H1 (cell line): Measurements from ENCODE around the gene TNFRSF18. TPM values are rescaled to one million over a fixed set of nuclear protein-coding genes. Genes with fewer than 3 reads are reported as not detected.

ENCODE experiments used
- CTCF ChIA-PET: fragments of 300-600 bp; sonication (Branson Sonifier 250); formaldehyde crosslinking; loops from one replicate; lab custom pipeline; 2021; ENCODE audit not compliant: partially characterized antibody; lab: Charles Lee
- POLR2A ChIA-PET: fragments of 300-600 bp; sonication (Branson Sonifier 250); formaldehyde crosslinking; loops from one replicate; lab custom pipeline; 2021; ENCODE audit warnings: inconsistent platforms; ENCODE audit not compliant: partially characterized antibody; lab: Charles Lee
- DNase-seq, 2 experiments: peaks; one replicate each; pipeline versions ENCODE4 v3.0.0 to v3.0.0-alpha.2; 2010 to 2022; ENCODE audit warnings: low spot score in 2 of 2, low read depth in 1 of 2, mixed read lengths in 1 of 2
- FAIRE-seq: peaks from 2 replicates; lab custom pipeline; 2011; peaks lifted over from hg19 to GRCh38; lab: Jason Lieb, UNC
- H2AFZ ChIP-seq: 2 replicates; pipeline ENCODE4 v1.8.1; 2012; ENCODE audit warnings: low read length, inconsistent platforms
- H2AK5ac ChIP-seq: 2 replicates; pipeline ENCODE4 v1.6.1; 2013; ENCODE audit warnings: low read depth, low read length
- H2BK120ac ChIP-seq: replicated peaks from 2 replicates; pipeline ENCODE3; 2013; ENCODE audit warnings: low read depth, low read length, inconsistent platforms
- H2BK12ac ChIP-seq: 2 replicates; pipeline ENCODE4 v1.6.1; 2013; ENCODE audit warnings: low read depth, low read length
- H2BK15ac ChIP-seq: 2 replicates; pipeline ENCODE4 v1.6.1; 2013; ENCODE audit warnings: low read length
- H2BK20ac ChIP-seq: 2 replicates; pipeline ENCODE4 v1.6.1; 2013; ENCODE audit warnings: low read length
- H2BK5ac ChIP-seq: 2 replicates; pipeline ENCODE4 v1.6.1; 2013; ENCODE audit warnings: low read depth, low read length
- H3K14ac ChIP-seq: 2 replicates; pipeline ENCODE4 v1.6.1; 2013; ENCODE audit warnings: inconsistent platforms; ENCODE audit not compliant: insufficient read length
- H3K18ac ChIP-seq: 2 replicates; pipeline ENCODE4 v1.6.1; 2013; ENCODE audit warnings: low read length; ENCODE audit errors: extremely low read depth
- H3K23ac ChIP-seq: 2 replicates; pipeline ENCODE4 v1.6.1; 2013; ENCODE audit warnings: inconsistent platforms; ENCODE audit not compliant: insufficient read length
- H3K23me2 ChIP-seq: 2 replicates; pipeline ENCODE4 v1.6.1; 2013; ENCODE audit warnings: low read depth, low read length
- H3K27ac ChIP-seq: 2 replicates; pipeline ENCODE4 v1.6.1; 2011; ENCODE audit warnings: low read depth, low read length, inconsistent platforms
- H3K27me3 ChIP-seq, 4 experiments: replicated peaks in 1 of 4; 1 replicate in 1 of 4; 2 replicates in 3 of 4; pipeline versions ENCODE4 v1.6.1 to v1.8.1; 2011 to 2013; ENCODE audit warnings: low read length in 3 of 4, mild to moderate bottlenecking in 3 of 4, inconsistent platforms in 2 of 4, mixed read lengths in 2 of 4, moderate library complexity in 1 of 4; ENCODE audit not compliant: control insufficient read depth in 3 of 4, insufficient read depth in 3 of 4; ENCODE audit errors: extremely low read depth in 1 of 4
- H3K36me3 ChIP-seq, 4 experiments: 2 replicates each; pipeline versions ENCODE4 v1.6.1 to v1.8.1; 2011 to 2013; ENCODE audit warnings: mild to moderate bottlenecking in 4 of 4, low read length in 3 of 4, moderate library complexity in 2 of 4, control low read depth in 1 of 4, inconsistent platforms in 1 of 4; ENCODE audit not compliant: insufficient read depth in 4 of 4, control insufficient read depth in 2 of 4
- H3K4ac ChIP-seq: replicated peaks from 2 replicates; pipeline ENCODE3; 2013; ENCODE audit warnings: low read length, low read depth, mixed read lengths, inconsistent platforms; ENCODE audit not compliant: insufficient read length
- H3K4me1 ChIP-seq, 4 experiments: replicated peaks in 1 of 4; 1 replicate in 1 of 4; 2 replicates in 3 of 4; pipeline versions ENCODE4 v1.6.1 to v1.8.1; 2011 to 2013; ENCODE audit warnings: low read length in 3 of 4, inconsistent platforms in 2 of 4, mixed read lengths in 1 of 4; ENCODE audit not compliant: insufficient read depth in 4 of 4, control insufficient read depth in 3 of 4
- H3K4me2 ChIP-seq, 2 experiments: 2 replicates each; pipeline versions ENCODE4 v1.6.1 to v1.8.1; 2011 to 2013; ENCODE audit warnings: low read depth in 2 of 2, low read length in 2 of 2, control low read depth in 1 of 2, inconsistent platforms in 1 of 2, mild to moderate bottlenecking in 1 of 2; ENCODE audit not compliant: insufficient read depth in 1 of 2
- H3K4me3 ChIP-seq, 4 experiments: fragments of 200-600, 300-600 bp in 1 of 4; sonication (generic), shearing (Covaris generic), sonication (Bioruptor Twin) in 1 of 4; 2 replicates each; pipeline versions ENCODE4 v1.5.1 to v1.8.1; 2011 to 2016; ENCODE audit warnings: low read length in 4 of 4, low read depth in 3 of 4, control low read depth in 2 of 4, inconsistent platforms in 2 of 4, mild to moderate bottlenecking in 2 of 4, mixed read lengths in 1 of 4, moderate library complexity in 1 of 4; ENCODE audit not compliant: insufficient read depth in 2 of 4; ENCODE audit errors: extremely low read depth in 1 of 4
- H3K56ac ChIP-seq: replicated peaks from 2 replicates; pipeline ENCODE3; 2013; ENCODE audit warnings: low read depth, mild to moderate bottlenecking, mixed read lengths, low read length, inconsistent platforms; ENCODE audit not compliant: insufficient read length
- H3K79me1 ChIP-seq: 2 replicates; pipeline ENCODE4 v1.6.1; 2013; ENCODE audit warnings: low read depth, low read length, control low read depth
- H3K79me2 ChIP-seq, 2 experiments: 2 replicates each; pipeline versions ENCODE4 v1.6.1 to v1.8.1; 2012 to 2013; ENCODE audit warnings: low read length in 2 of 2, mild to moderate bottlenecking in 2 of 2, inconsistent platforms in 1 of 2; ENCODE audit not compliant: insufficient read depth in 2 of 2, control insufficient read depth in 1 of 2
- H3K9ac ChIP-seq, 4 experiments: replicated peaks in 1 of 4; 1 replicate in 1 of 4; 2 replicates in 3 of 4; pipeline versions ENCODE4 v1.6.1 to v1.8.1; 2011 to 2013; ENCODE audit warnings: low read depth in 3 of 4, low read length in 3 of 4, control low read depth in 2 of 4, mild to moderate bottlenecking in 2 of 4, moderate library complexity in 2 of 4, inconsistent platforms in 1 of 4; ENCODE audit errors: extremely low read depth in 1 of 4
- H3K9me3 ChIP-seq, 2 experiments: 2 replicates each; pipeline versions ENCODE4 v1.6.1 to v1.8.1; 2012 to 2013; ENCODE audit warnings: mild to moderate bottlenecking in 2 of 2, moderate library complexity in 2 of 2, control low read depth in 1 of 2, inconsistent platforms in 1 of 2, low read depth in 1 of 2, low read length in 1 of 2, mixed read lengths in 1 of 2; ENCODE audit not compliant: insufficient read depth in 2 of 2
- H4K20me1 ChIP-seq, 2 experiments: replicated peaks in 1 of 2; 2 replicates each; pipeline versions ENCODE3 to v1.8.1; 2011 to 2013; ENCODE audit warnings: inconsistent platforms in 2 of 2, low read length in 2 of 2, mild to moderate bottlenecking in 1 of 2; ENCODE audit not compliant: insufficient read depth in 2 of 2, control insufficient read depth in 1 of 2
- H4K5ac ChIP-seq: 2 replicates; pipeline ENCODE4 v1.6.1; 2013; ENCODE audit warnings: low read length, low read depth, mixed read lengths, inconsistent platforms; ENCODE audit not compliant: insufficient read length
- H4K8ac ChIP-seq: 2 replicates; pipeline ENCODE4 v1.8.0; 2013; ENCODE audit warnings: mild to moderate bottlenecking, moderate library complexity, low read length, inconsistent platforms; ENCODE audit not compliant: insufficient read depth; ENCODE audit errors: extremely low read depth
- H4K91ac ChIP-seq: replicated peaks from 2 replicates; pipeline ENCODE3; 2013; ENCODE audit warnings: low read length, mixed read lengths, inconsistent platforms; ENCODE audit not compliant: insufficient read length
- CBX5 ChIP-seq: fragments of 300-800, 300-1000 bp; sonication (generic); IDR thresholded peaks from 2 replicates; pipeline ENCODE4 v1.7.1; 2016; ENCODE audit warnings: antibody characterized with exemption, low read length, low read depth
- CHD1 ChIP-seq: IDR thresholded peaks from 2 replicates; pipeline ENCODE4 v1.6.1; 2012; ENCODE audit warnings: low read depth, low read length, improper control_type of control experiment
- CREB1 ChIP-seq: IDR thresholded peaks from 2 replicates; pipeline ENCODE4 v1.6.1; 2012; ENCODE audit warnings: inconsistent platforms
- EP300 ChIP-seq, 2 experiments: IDR thresholded peaks; 1 replicate in 1 of 2; 2 replicates in 1 of 2; pipeline ENCODE4 v1.6.1; 2011 to 2012; ENCODE audit warnings: low read depth in 2 of 2, low read length in 2 of 2, mild to moderate bottlenecking in 2 of 2, borderline replicate concordance in 1 of 2, inconsistent platforms in 1 of 2, moderate library complexity in 1 of 2
- GTF2F1 ChIP-seq: IDR thresholded peaks from 2 replicates; pipeline ENCODE4 v1.6.1; 2012; ENCODE audit warnings: low read depth, low read length, improper control_type of control experiment, borderline replicate concordance
- JUN ChIP-seq: IDR thresholded peaks from 2 replicates; pipeline ENCODE4 v1.6.1; 2011; ENCODE audit warnings: low read depth, mild to moderate bottlenecking, improper control_type of control experiment, low read length
- KDM5A ChIP-seq: fragments of 200-600 bp; IDR thresholded peaks from 2 replicates; pipeline ENCODE4 v1.7.1; 2012; ENCODE audit warnings: mild to moderate bottlenecking, low read length, inconsistent platforms, mixed read lengths
- MAFK ChIP-seq: IDR thresholded peaks from 2 replicates; pipeline ENCODE4 v1.6.1; 2012; ENCODE audit warnings: low read depth, mild to moderate bottlenecking, improper control_type of control experiment, low read length
- PHF8 ChIP-seq: fragments of 200-600 bp; sonication (generic); conservative IDR thresholded peaks from 2 replicates; pipeline ENCODE4 v1.7.1; 2012; ENCODE audit warnings: low read depth, mild to moderate bottlenecking, inconsistent platforms, low read length, moderate library complexity
- YY1 ChIP-seq: IDR thresholded peaks from 2 replicates; pipeline ENCODE4 v1.6.1; 2011; ENCODE audit warnings: low read depth, mild to moderate bottlenecking, low read length
- WGBS, 2 experiments: shearing (Covaris generic) in 1 of 2; methylation state at CpG; one replicate each; pipeline versions ENCODE4 v1.1.6 to v1.1.7; 2013 to 2015; ENCODE audit warnings: low lambda C conversion rate in 2 of 2, mixed read lengths in 2 of 2, inconsistent platforms in 1 of 2, low coverage in 1 of 2, missing lambda C conversion rate in 1 of 2; ENCODE audit not compliant: insufficient replicate concordance in 2 of 2, insufficient coverage in 1 of 2, insufficient read length in 1 of 2; ENCODE audit errors: extremely low coverage in 1 of 2, missing lambda C conversion rate in 1 of 2; 5-methylcytosine and 5-hydroxymethylcytosine counted together
- polyA plus RNA-seq, 7 experiments: library from polyadenylated mRNA; depleted of rRNA in 3 of 7; stranded (reverse) in 5 of 7; unstranded in 2 of 7; fragments of >200 nt in 5 of 7; fragments of 200-250 nt in 2 of 7; gene quantifications; 1 replicate in 5 of 7; 2 replicates in 1 of 7; 4 replicates in 1 of 7; pipeline versions ENCODE4 v1.2.1 to v1.2.3, GENCODE V29; 2011 to 2013; ENCODE audit warnings: missing spikeins in 2 of 7, mixed read lengths in 2 of 7
- total RNA-seq: library from RNA; stranded (reverse); fragmentation: NEBNext Ultra II Directional; extraction: Animal tissue kit (Norgen Biotek cat#: 25700); gene quantifications from 2 replicates; pipeline ENCODE4 v1.2.1, GENCODE V29; 2021

Gene TNFRSF18
- total and polyA plus RNA-seq, 2 of the 8 experiments (the other 6 are each of a cell fraction or from before 2014, with no cell fraction given), result 1.5 to 2.5 TPM

- Histone ChIP-seq H2BK12ac (peak overlapping the region; percentile 17; the same call in 1 of the 2 replicates), H4K8ac (peak overlapping the region; percentile 31; the same call in 1 of the 2 replicates), H3K4me2 (0 out of 4 replicates have a peak overlapping the region, but pooled peaks of 1 of the 2 experiments have one; percentile 23), H4K20me1 (peaks cover 0 to 1% of the 10 kb centered on the region in 2 experiments), H3K79me2 (no peaks in the 10 kb centered on the region; a peak in 1 of 4 replicates), H3K14ac (no peak overlapping the region), H3K56ac (no peak overlapping the region), H3K79me1 (no peaks in the 10 kb centered on the region; the same call in 1 of the 2 replicates), H2BK5ac (0 out of 2 replicates have a peak overlapping the region, but pooled peaks have one; percentile 60), H3K27me3 (peaks cover 0 to 6% (median 3%) of the 10 kb centered on the region in 4 experiments; a peak in 4 of 7 replicates), H2AK5ac (peak overlapping the region; percentile 75; the same call in 1 of the 2 replicates), H3K18ac (no peak overlapping the region; the same call in 1 of the 2 replicates), H2BK120ac (no peak overlapping the region), H3K23ac (no peak overlapping the region), H3K4me1 (peaks cover 0 to 23% (median 12%) of the 10 kb centered on the region in 4 experiments; a peak in 6 of 7 replicates), H3K27ac (no peak overlapping the region), H3K9ac (no peak overlapping the region), H2BK20ac (no peak overlapping the region), H3K9me3 (peaks cover 2 to 5% of the 10 kb centered on the region in 2 experiments; a peak in 1 of 4 replicates), H4K91ac (peak overlapping the region; percentile 17), H2AFZ (no peak overlapping the region), H3K23me2 (no peaks in the 10 kb centered on the region), H2BK15ac (no peak overlapping the region), H4K5ac (no peak overlapping the region), H3K4ac (no peak overlapping the region), H3K4me3 (no peak overlapping the region), H3K36me3 (no peaks in the 10 kb centered on the region)
- POLR2A ChIA-PET, result no interaction called here
- FAIRE-seq, result no peak
- 81% methylated on average over 17 of the region's 26 CpGs; no CpG with 5 or more reads in 1 of the 2 experiments for WGBS, 2 experiments
- peak in 1 of 2 experiments; percentile 51 for DNase-seq
- TF ChIP-seq CBX5 (no peak), GTF2F1 (no peak), KDM5A (no peak), YY1 (no peak), MAFK (no peak), EP300 (IDR thresholded peaks at IDR 0.05; ENCODE audit: borderline replicate concordance in 1 of 2, low read depth in 2 of 2, low read length in 2 of 2) (no peak), JUN (no peak), PHF8 (no peak), CREB1 (no peak), CHD1 (no peak)
- CTCF ChIA-PET, result interaction anchor here (0.6 to 1.8 kb wide), 5 partner anchors 46 to 207 kb away, joined by 3 to 8 read pairs (median 3); no protein-coding TSS in a partner anchor
Measured at GRCh38 chr1:1170215-1171091, 35.9 kb downstream of the TNFRSF18 start.
